ENCODE measurements around the gene GALNT2.
A peak's percentile ranks its signal among the peaks of the same experiment; 100 is the strongest.

The GALNT2 gene

GRCh38 chr1:230220478-230220877, 153.4 kb downstream of the GALNT2 start:
- peak; percentile 36 for DNase-seq

DNA sequence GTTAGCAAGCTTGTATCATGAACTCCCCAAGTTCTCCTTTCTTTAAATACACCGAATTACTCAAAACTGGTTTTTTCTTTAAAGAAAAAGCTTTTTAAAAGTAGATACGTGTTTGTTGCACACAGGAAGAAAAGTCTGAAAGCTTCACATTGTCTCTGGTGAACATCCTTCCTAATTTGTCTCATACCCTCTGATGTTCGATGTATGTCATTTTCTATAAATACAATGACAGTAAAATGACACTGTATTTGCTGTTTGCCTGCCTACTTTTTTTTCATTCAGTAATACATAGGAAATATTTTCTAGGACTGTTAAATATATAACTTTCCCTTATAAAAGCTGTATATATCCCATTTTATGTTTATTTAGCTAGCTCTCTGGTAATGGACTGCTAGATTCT, 153.9 kb downstream of the GALNT2 start:
- no peak for DNase-seq

DNA sequence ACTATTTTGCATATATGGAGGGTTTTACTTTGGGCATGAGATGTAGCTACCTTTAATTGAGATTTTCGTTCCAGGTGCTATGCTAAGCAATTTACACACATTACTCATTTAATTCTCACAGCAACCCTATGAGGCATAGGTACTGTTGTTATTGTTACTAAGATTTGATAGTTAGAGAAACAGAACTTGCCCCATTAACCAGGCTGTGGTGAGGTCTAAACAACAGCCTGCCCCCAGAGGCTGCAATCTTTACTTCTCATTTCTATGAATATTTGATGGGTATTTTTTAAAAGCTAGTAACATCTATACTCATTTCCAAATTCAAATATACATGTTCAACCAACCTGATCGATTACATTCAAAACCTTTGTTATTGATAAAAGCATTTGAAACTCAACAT, 155.6 kb downstream of the GALNT2 start:
- no peak for DNase-seq

- DNase-seq: no peak
These were observed 157.3 kb downstream of the GALNT2 start for GRCh38 chr1:230224101-230224960.

GRCh38 chr1:230226007-230226800, 159.2 kb downstream of the GALNT2 start:
- DNase-seq: no peak

DNA sequence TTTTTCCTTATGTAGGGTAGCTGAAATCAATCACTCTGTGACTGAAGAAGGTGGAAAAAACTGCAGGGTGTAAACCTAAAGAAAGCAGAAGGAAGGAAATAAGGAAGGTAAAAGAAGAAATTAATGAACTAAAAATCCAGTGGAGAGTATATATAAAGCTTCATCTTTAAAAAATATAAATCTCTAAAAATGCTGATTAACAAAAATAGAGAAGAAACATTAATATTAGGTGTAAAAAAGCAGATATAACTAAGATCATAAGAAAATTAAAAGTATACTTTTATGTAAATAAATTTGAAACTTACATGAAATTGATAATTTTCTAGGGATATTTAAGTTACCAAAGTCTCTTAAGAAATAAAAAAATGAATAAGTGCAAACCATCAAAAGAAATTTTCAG, 159.8 kb downstream of the GALNT2 start:
- no peak for DNase-seq

- DNase-seq: no peak
These were observed 161.3 kb downstream of the GALNT2 start for GRCh38 chr1:230228236-230228897.

DNA sequence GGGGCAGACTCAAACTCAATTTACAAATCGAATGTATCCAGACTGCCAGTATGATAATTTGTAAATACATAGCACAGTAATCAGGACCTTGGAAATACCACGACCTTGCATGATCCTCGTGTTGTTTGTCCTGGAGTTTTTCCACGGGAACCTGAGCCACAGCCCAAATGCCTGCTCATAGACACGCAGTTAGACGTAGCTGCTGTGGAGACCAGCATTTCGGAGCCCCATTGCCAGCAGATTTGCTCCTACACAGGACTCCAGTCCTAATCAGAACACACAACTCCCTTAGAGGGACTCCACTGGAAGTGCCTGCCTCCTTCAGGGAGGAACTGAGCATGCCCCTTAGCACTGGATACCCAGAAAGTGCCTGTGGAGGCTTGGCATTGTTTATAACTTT, 163.2 kb downstream of the GALNT2 start:
- DNase-seq: no peak

- DNase-seq: peak; percentile 68
These were observed 164.1 kb downstream of the GALNT2 start for GRCh38 chr1:230230948-230231773.

- peak; percentile 58 for DNase-seq
These were observed 164.7 kb downstream of the GALNT2 start for GRCh38 chr1:230231774-230232145.

DNA sequence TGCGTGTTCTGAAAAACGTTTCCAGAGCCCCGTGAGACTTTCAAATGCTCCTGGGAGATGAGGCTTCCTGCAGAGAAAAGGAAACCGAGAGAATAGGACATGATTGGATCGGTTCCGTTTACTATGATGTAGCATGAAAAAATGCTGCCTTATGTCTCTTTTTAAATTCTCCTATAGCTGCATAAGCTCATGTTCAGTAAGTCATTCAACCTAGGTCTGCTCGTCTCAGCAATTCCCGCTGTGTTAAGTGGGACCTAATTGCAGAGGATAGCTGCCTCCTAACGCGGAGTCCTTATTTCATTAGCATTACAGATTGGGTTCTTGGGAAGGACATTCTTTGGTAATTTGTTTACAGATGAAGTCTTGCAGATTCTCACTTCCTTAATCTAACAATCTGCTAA, 165.3 kb downstream of the GALNT2 start:
- DNase-seq: peak; percentile 72

- DNase-seq: no peak
These were observed 166.7 kb downstream of the GALNT2 start for GRCh38 chr1:230233786-230234185.

- no peak for DNase-seq
These were observed 168.8 kb downstream of the GALNT2 start for GRCh38 chr1:230235876-230236275.

- no peak for DNase-seq
These were observed 169.4 kb downstream of the GALNT2 start for GRCh38 chr1:230236301-230237008.

GRCh38 chr1:230237009-230237370, 170.0 kb downstream of the GALNT2 start:
- no peak for DNase-seq

DNA sequence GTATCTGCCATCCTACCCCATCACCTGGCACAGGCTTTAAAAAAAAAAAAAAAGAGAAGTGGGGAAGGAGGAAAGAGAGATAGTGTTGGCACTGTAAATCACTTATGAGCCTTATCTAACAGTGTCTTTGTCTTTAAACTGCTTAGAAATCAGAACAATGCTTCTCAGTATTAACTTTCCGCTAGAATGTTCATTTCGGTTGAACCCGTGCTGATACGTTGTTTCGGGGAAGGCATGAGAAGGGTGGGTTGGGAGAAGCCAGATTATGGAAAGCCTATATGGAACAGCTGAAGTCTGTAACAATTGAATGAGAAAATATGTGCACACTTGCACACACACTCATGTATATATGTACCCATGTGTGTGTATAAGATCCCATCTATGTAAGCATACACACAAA, 170.8 kb downstream of the GALNT2 start:
- no peak for DNase-seq

DNA sequence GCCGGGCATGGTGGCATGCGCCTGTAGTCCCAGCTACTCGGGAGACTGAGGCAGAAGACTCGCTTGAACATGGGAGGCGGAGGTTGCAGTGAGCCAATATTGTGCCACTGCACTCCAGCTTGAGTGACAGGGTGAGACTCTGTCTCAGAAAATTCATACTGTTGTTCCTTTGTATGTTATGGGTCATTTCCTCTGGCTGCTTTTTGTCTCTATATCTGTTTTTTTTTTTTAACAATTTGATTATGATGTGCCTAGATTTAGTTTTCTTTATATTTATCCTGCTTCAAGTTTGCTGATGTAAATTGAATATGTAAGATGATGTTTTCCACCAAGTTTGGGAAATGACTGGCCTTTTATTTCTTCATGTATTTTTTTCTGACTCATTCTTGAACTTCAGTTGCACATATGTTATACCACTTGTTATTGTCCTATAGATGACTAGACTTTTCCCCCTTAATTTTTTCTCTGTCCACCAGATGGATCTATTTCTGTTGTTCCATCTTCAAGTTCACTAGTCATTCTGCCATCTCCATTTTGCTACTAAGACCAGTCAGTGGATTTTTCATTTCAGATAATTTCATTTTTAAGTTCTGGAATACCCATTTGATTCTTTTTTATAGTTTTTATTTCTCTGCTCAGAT, 173.5 kb downstream of the GALNT2 start:
- no peak for DNase-seq

DNA sequence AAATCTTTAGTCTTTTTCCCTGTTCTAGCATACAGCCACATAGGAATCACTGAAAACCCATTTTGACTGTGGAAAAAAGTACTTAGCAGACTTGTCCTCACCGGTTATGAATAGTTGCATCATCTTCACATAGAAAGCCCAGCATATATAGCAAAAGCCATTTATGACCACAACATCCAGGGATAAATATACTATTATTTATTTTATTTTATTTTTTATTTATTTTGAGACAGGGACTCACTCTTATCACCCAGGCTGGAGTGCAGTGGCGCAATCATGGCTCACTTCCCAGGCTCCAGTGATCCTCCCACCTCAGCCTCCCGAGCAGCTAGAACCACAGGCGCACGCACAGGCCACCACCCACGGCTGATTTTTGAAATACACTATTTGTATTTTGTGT, 175.3 kb downstream of the GALNT2 start:
- no peak for DNase-seq

DNA sequence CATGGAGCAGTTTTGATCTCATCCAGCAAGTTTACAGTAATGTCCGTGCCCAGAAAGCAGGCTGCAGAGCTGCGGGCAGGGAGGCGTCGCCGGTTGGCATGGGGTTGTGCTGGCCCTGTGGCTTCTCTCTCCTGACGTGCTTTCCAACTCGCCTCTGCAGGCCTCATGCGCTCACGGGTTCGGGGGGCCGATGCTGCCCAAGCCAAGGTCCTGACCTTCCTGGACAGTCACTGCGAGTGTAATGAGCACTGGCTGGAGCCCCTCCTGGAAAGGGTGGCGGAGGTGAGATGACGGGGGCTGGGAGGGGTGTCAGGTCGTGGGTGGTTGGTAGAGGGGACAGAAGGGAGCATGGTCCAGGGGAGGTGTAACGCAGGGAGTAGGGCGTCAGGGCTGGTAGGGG, 176.1 kb downstream of the GALNT2 start:
- no peak for DNase-seq

DNA sequence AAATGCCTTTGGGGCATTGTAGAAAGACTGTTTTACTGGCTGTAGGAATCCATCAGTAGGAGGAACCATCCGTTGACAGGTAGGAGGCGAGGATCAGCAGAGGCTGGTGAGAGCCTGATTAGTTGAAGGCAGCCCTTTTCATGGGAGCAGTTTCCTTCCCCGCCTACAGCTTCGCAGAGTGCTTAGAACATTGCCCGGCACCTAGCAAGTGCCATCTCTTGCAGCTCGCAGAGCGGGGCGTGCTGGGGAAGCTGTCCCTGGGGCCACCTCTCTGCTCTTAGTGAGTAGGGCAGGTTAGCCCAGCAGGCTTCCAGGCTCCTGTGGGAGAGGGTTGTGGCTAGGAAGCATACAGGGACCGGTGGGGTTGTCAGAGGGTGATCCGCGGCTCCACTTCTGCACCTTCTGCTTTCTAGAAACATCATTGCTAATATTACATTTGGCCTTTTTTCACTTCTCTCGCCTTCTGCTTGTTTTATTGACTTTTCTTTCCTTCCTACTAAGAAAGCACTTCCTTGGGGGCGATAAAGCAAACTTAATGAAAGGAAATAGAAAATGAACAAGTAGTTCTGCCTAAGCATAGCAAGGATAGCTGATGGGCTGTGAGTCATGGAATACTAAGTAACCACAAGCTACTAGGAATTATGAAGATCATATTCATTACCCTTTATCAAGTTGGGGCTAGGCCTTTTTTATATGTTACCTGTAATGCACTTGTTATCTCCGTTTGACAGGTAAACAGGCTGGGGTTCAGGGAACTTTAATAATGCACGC, 176.7 kb downstream of the GALNT2 start:
- no peak for DNase-seq

DNA sequence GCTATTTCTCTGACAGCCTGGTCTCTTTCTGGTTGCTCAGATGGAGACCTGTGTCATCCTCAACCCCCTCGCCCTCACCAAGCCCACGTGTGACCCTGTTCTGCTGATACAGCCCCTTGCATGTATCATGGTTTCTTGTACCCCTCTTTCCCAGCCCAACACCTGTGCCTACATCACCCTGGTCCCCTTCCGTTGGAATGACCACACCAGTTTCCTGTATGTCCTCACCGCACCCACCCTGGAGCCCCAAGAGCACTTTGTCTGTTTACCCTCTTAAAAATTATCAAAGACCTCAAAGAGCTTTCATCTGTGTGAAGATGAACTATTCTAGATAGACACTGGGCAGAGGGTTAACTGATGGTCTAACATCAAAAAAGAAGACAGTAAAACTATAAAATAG, 179.5 kb downstream of the GALNT2 start:
- DNase-seq: no peak
